H1 (cell line): ENCODE results near the gene DUSP1. TPM values are rescaled to one million over a fixed set of nuclear protein-coding genes. Genes with fewer than 3 reads are reported as not detected.

Experiments used
- ASH2L ChIP-seq: fragments of 200-600, 300-600 bp; sonication (generic); IDR thresholded peaks from one replicate; pipeline ENCODE4 v1.7.1; 2017; ENCODE audit warnings: low read length
- FOSL1 ChIP-seq: IDR thresholded peaks from 2 replicates; pipeline ENCODE4 v1.6.1; 2011; ENCODE audit warnings: mild to moderate bottlenecking, low read depth, low read length, moderate library complexity; ENCODE audit not compliant: insufficient read depth
- SAP30 ChIP-seq: fragments of 300-600 bp; sonication (generic); IDR thresholded peaks from 2 replicates; pipeline ENCODE4 v1.7.1; 2012; ENCODE audit warnings: low read length, moderate library complexity, mild to moderate bottlenecking, inconsistent platforms; ENCODE audit not compliant: insufficient read depth, insufficient replicate concordance
- polyA plus RNA-seq, 7 experiments: library from polyadenylated mRNA; depleted of rRNA in 3 of 7; stranded (reverse) in 5 of 7; unstranded in 2 of 7; fragments of >200 nt in 5 of 7; fragments of 200-250 nt in 2 of 7; gene quantifications; 1 replicate in 5 of 7; 2 replicates in 1 of 7; 4 replicates in 1 of 7; pipeline versions ENCODE4 v1.2.1 to v1.2.3, GENCODE V29; 2011 to 2013; ENCODE audit warnings: missing spikeins in 2 of 7, mixed read lengths in 2 of 7
- total RNA-seq: library from RNA; stranded (reverse); fragmentation: NEBNext Ultra II Directional; extraction: Animal tissue kit (Norgen Biotek cat#: 25700); gene quantifications from 2 replicates; pipeline ENCODE4 v1.2.1, GENCODE V29; 2021

Gene DUSP1
- total and polyA plus RNA-seq, 2 of the 8 experiments (the other 6 are each of a cell fraction or from before 2014, with no cell fraction given) = 6.5 to 11.7 TPM

- no peak for TF ChIP-seq SAP30
- no peak for TF ChIP-seq FOSL1
- no peak for TF ChIP-seq ASH2L
- TF ChIP-seq, all 59 proteins: peak for 0
Measured at GRCh38 chr5:172724242-172725183, 46.5 kb downstream of the DUSP1 start (continued).
